Activated T-helper 1 cell treated with Interleukin-2 at 50 U/mL for 16 hours (primary cell): ENCODE data around the gene S100PBP.
"Not testable (repeated sequence)": the region's sequence is repeated elsewhere in the genome, so short reads cannot be mapped to it uniquely, and the experiment has no call there.

ENCODE experiments used
- DNase-seq: peaks from one replicate; pipeline ENCODE4 v3.0.0-alpha.2; 2020; ENCODE audit warnings: low read depth

S100PBP gene

GRCh38 chr1:32900371-32900955, 83.0 kb downstream of the S100PBP start:
- DNase-seq = no peak

GRCh38 chr1:32900956-32901822, 83.7 kb downstream of the S100PBP start, which contains the start of gene TMEM54:
TSS of gene TMEM54 (minus strand) at chr1:32901389. CDS start at chr1:32901238, 151 bp downstream.
- no peak for DNase-seq

DNA sequence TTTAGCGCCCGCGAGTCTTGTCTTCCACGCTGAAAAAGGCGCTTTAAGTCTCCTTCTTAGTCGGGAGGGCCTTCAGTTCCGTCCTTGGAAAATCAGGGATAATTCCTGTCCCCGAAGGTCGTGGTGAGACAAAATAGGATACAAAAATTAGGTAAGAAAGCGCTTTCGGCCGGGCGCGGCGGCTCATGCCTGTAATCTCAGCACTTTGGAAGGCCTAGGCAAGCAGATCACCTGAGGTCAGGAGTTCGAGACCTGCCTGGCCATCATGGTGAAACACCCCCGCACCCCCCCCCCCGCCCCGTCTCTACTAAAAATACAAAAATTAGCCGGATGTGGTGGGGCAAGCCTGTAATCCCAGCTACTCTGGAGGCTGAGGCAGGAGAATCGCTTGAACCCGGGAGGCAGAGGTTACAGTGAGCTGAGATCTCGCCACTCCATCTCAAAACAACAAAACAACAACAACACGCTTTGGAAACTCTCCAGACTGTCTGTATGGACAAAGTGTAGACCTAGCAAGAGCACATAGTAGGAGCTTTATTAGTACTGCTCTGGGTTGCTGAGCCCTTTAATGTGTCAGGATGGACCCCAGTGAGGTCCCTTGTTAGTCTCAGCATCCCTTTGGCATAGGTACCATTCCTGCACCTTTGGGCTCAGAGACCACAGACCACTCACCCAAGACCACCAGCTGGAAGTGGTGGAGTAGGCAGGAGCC, 84.5 kb downstream of the S100PBP start:
- DNase-seq = no peak

DNA sequence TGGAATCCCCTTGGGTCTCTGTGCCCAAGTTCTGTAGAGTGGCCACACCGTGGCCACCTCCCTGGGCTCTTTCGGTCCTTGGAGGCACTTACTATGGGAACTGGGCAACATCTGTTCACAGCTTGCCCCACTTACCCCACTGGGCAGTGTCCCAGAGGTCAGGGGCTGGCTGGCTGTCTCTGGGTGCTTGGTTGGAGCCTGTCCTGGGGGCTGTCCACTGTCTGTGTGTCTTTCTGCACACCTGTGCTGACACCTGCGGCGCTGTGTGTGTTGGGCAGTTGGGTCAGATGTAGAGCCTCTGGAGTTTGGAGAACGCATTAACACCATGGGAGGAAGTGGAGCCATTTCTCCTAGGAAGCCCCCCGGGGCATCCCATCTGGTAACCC, 85.1 kb downstream of the S100PBP start:
- no peak for DNase-seq

DNA sequence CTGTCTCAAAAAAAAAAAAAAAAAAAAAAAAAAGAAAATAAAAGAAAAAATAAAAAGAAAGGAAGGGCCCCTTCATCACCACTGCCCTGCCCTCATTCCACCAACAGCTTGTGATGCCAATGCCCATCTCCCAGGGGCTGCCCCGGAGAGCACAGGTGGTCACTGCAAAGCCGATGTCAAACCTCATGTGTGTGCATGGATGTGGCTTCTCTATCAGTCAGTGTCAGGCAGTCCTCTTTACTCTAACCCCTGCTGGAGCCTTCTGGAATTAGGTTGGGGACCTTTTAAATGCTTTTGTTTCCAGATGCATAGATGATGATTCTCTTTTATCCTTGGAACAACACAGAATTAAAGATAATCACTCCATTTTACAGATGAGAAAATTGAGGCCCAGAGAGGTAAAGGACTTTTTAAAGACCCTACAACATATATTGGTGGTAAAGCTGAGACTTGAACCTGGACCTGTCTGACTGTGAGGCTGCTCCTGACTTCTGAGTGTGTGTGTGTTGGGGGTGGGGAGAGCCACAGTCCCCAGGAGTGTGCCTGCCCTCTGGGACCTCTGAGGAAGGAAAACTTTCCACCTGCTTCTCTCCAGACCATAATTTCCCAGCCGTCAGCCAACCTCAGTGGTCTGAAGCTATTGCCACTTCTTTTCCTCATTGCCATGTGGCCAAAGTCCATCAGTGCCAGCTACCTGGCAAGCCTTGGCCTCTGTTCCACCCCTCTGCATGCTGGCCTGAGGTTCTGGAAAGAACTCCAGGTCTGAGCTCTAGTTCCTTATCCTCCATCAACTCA, 86.7 kb downstream of the S100PBP start:
- no peak for DNase-seq

- DNase-seq = no peak
Measured at GRCh38 chr1:32904797-32905196, 87.3 kb downstream of the S100PBP start.

GRCh38 chr1:32905588-32905987, 88.1 kb downstream of the S100PBP start:
- not testable (repeated sequence) for DNase-seq

DNA sequence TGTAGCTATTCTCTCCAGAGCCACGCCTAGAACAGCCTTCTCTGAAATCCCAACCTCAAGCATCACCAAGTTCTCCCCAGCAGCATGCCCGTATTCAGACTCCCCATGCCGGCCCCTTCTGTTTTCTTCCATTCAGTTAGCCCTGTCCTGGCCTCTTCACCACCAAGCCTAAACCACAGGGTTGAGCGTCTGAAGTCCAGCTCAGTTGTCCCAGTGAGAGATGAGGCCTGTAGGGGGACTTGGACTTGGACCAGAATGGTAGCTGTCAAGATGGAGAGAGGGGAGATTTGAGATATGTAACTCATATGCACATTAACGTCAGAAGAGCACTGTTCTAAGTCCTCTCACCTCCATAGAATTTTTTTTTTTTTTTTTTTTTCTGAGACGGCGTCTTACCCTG, 89.2 kb downstream of the S100PBP start:
- no peak for DNase-seq

DNA sequence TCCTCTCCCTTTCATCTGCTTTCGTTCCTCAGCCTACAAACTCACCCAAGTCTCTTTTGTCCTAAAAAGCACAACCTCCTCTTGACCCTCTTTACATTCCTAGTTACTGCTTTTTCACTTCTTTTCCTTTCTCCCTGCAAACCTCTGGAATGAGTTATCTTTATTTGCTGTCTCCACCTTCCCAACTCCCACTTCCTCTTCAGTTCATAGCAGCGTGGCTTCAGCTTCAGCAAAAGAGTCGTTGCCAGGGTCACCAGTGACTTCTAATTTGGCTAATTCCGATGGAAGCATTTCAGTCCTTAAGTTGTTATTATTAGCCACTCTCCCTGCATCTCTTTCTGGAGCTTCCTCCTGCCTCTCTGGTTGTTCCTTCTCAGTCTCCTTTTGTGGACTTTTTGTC, 90.0 kb downstream of the S100PBP start:
- no peak for DNase-seq
